Measurements from ENCODE around the gene ZNF217.
"Not testable (repeated sequence)": the region's sequence is repeated elsewhere in the genome, so short reads cannot be mapped to it uniquely, and the experiment has no call there.

The ZNF217 gene

GRCh38 chr20:53593466-53594007 is at the start of gene ZNF217:
TSS of gene ZNF217 (minus strand) at chr20:53593839. CDS start at chr20:53582826, 11,013 bp downstream.
- DNase-seq: peak; percentile 75

DNA sequence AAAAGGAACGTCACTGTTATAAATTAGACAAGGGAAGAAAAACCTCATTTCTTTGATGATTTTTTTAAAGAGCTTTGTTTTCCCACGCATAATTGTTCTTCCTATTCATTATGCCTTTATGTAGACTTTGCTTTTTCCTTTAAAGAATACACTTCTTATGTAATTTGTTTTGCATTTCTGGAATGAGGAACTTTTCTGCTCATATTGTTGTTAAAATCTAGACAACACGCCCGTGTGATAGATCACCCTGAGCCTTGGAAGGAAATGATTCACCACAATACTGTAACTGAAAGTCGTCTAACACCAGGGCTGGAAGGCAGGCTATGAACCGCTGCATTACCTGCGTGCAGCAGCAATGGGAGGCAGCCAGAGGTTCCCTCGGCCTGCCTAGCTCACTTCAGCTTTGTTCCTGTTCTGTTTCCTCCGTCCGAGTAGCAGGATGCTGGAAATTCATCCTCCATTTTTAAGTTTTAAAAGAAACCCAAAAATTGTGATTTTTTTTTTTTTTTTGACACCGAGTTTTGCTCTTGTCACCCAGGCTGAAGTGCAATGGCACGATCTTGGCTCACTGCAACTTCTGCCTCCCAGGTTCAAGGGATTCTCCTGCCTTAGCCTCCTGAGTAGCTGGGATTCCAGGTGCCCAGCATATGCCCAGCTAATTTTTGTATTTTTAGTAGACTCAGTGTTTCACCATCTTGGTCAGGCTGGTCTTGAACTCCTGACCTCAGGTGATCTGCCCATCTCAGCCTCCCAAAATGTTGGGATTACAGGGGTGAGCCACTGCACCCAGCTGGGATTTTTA is 49.6 kb upstream of the ZNF217 start:
- peak; percentile 77 for DNase-seq

DNA sequence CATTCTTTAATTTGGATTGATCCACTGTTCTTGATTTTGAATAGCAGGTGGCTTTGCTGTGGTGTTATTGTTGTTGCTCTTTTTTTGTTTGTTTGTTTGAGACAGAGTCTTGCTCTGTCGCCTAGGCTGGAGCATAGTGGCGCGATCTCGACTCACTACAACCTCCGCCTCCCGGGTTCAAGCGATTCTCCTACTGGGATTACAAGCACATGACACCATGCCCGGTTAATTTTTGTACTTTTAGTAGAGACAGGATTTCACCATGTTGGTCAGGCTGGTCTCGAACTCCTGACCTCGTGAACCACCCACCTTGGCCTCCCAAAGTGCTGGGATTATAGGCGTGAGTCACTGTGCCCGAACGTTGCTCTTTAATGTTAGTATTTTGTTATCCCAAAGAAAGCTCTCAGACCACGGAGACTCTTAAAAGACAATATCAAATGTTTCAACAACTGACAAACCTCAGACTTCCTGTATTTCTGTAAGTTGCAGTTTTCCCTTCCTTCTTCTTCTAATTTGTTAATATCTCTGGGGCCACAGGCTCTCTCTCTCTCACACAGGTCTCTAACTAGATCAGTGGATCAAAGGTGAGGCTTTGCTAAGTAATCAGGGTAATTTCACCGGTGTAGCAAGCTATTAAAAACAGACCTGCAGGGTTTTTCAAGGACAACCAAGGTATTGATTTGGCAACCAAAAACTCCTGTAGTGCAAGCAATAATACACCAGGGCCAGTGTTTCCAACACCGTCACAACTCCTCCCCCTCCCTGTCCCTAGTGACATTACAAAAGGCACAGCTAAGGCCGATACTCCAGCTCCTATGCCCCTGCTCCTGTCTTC is 48.8 kb upstream of the ZNF217 start:
- DNase-seq: peak; percentile 57

DNA sequence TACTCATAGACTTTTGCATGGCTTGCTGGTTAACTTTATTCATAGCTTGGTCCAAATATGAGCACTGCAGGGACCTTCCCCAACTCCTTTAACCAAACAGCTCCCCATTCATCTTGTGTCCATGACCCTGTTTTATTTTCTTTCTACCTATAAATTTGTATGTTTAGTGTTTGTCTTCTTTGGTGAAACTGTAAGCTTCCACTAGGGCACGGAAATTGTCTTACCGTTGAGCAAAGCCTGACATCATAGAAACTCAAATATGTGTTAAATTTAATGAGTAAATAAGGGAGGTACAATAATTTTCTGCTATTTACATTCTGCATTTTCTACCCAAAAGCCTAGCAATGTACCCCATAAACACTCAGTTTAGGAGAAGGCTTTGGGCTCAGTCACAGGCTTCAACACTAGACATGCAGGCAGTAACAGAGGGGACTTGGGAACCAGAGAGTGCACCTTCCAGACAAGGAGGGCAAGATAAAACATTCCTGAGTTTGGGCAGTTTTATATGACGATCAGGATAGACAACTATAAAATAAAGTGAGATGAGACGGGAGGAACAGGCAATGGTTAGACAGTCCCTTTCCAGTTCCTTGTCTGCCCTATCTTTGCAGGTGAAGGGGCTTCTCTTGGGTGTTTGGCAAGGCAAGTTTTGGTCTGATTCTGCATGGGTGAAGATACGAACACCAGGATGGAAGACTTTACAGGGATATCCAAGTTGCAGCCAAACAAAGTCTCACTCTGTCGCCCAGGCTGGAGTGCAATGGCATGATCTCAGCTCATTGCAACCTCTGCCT is 46.2 kb upstream of the ZNF217 start:
- no peak for DNase-seq

DNA sequence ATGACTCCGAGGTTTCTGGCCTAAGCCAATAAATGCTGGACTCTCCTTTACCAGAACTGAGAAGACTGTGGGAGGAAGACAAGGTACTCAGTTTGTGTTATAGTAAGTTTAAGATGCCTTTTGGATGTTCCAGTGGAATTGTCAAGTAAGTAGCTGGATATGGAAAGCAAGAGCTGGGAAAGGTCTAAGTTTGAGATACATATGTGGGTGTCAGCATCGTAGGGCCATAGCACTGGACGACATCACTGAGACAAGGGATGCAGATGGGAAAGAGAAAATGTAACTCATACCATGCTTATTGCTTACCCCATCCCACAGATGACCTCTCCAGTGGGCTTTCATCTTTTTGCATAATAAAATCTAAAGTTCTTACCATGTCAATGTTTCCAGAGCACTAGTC is 45.5 kb upstream of the ZNF217 start:
- no peak for DNase-seq

- not testable (repeated sequence) for DNase-seq
Observed at GRCh38 chr20:53637310-53637709, 43.7 kb upstream of the ZNF217 start.

- DNase-seq: no peak
Observed at GRCh38 chr20:53636540-53637097, 43.0 kb upstream of the ZNF217 start.

DNA sequence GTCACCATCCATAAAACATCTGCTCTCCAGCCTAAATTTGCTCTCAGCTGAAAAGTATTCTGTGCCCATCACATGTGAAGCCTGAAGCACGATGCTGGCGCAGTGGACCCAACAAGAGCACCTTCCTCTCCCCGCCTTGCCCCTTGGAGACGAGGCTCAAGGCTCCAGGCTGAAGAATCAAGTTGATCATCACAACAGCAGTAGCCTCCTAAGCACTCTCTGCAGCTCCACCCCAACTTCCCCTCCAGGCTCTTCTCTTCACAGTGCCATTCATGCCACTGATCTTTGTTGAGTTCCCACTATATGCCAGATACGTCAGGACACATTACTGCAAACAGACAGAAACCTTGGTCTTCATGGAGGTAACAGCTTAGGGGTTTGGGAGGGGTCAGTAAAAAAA is 41.6 kb upstream of the ZNF217 start:
- DNase-seq: no peak

DNA sequence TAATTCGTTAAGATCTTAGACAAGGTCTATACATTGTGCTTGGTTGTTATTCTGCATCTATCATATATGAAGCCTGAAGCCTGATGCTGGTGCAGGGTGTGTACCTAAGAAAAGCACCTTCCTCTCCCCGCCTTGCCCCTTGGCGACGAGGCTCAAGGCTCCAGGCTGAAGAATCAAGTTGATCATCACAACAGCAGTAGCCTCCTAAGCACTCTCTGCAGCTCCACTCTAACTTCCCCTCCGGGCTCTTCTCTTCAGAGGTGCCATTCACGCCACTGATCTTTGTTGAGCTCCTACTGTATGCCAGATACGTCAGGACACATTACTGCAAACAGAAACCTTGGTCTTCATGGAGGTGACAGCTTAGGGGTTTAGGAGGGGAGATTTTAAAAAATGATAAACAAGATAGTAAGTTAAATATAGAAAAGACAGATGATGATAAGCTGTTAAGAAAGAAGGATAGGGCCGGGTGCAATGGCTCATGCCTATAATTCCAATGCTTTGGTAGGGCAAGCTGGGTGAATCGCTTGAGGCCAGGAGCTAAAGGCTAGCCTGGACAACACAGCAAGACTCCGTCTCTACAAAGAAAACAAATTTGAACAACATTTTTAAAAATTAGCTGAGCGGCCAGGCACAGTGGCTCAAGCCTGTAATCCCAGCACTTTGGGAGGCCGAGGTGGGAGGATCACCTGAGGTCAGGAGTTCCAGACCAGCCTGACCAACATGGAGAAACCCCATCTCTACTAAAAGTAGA is 38.4 kb upstream of the ZNF217 start:
- DNase-seq: no peak

DNA sequence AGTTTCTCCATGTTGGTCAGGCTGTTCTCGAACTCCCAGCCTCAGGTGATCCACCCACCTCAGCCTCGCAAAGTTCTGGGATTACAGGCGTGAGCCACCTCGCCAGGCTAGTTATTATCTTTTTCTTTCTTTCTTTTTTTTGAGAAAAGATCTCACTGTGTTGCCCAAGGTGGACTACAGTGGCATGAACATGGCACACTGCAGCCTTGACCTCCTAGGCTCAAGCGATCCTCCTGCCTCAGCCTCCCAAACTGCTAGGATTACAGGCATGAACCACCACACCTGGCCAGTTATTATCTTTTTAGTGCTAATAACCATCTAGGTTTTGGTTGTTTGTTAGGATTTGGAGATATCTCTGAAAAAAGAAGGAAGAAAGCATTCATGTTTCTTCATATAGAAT is 35.8 kb upstream of the ZNF217 start:
- no peak for DNase-seq

GRCh38 chr20:53628758-53629157 is 35.1 kb upstream of the ZNF217 start:
- DNase-seq: not testable (repeated sequence)

GRCh38 chr20:53628076-53628475 is 34.4 kb upstream of the ZNF217 start:
- no peak for DNase-seq

GRCh38 chr20:53627001-53627400 is 33.4 kb upstream of the ZNF217 start:
- DNase-seq: not testable (repeated sequence)

- DNase-seq: no peak
Observed at GRCh38 chr20:53626584-53626983, 32.9 kb upstream of the ZNF217 start.

- DNase-seq: no peak
Observed at GRCh38 chr20:53625311-53626129, 31.9 kb upstream of the ZNF217 start.

DNA sequence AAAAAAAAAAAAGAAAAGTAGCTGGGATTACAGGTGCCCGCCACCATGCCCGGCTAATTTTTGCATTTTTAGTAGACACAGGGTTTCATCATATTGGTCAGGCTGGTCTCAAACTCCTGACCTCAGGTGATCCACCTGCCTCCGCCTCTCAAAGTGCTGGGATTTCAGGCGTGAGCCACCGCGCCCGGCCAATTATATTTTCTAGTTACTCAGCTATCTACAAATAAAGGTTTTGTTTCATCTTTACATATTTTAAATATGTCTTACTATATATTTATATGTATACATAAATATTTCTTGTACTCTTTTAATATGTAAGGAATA is 31.2 kb upstream of the ZNF217 start:
- not testable (repeated sequence) for DNase-seq

- DNase-seq: peak; percentile 43
Observed at GRCh38 chr20:53623454-53624211, 30.0 kb upstream of the ZNF217 start.

DNA sequence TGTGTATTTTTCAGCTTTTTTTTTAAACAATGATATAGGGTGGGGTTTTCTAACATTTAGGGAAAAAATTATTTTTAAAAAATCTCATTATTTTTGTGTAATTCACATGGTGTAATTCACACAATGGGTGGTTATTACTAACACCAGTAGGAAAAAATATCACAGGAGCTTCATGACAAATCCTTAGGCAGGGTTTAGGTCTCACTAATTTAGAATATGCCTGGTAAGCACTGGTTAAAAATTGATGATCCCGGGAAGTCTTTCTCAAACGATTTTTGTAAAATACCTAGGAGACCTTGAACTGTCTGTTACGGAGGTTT is 29.5 kb upstream of the ZNF217 start:
- no peak for DNase-seq

- no peak for DNase-seq
Observed at GRCh38 chr20:53622247-53623133, 28.9 kb upstream of the ZNF217 start.
